ENCODE measurements around the gene CCDC50.

Gene CCDC50

DNA sequence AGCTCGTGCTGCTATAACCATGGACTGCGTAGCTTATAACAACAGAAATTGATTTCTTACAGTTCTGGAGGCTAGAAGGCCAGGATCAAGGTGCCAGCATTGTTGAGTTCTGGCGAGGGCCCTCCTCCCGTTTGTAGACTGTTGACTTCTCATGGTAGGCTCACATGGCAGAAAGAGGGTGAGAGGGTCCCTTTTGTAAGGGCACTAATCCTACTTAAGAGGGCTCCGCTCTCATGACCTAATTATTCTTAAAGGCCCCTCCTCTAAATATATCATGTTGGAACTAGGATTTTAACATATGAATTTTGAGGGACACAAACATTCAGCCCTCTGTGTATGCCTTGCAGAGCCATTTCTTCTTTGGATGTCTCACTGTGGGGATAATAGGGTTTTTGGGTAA, 103.0 kb downstream of the CCDC50 start:
- DNase-seq: no peak

DNA sequence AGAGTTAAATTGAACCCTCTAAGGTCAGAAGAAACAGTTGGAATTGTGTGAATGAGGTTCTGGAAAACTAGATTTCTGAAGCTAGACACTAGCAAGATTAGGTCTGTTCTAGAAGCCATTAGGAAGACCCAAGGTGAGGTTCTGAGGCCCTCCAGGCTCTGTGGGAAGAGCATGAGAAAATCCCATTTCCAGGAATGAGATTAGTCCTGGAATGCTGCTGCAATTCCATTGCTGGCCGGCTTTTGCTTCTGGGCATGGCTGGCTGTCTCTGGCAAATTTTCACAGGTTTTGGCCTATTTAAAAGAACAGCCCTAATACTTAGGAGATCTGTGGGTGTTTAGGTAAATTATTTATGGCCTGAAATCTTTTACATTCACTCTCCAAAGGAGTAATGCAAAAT, 104.8 kb downstream of the CCDC50 start:
- no peak for DNase-seq

- DNase-seq: no peak
Measured at GRCh38 chr3:191435981-191436380, 106.8 kb downstream of the CCDC50 start.

- DNase-seq: no peak
Measured at GRCh38 chr3:191438150-191438814, 109.1 kb downstream of the CCDC50 start.

- DNase-seq: no peak
Measured at GRCh38 chr3:191440532-191440931, 111.3 kb downstream of the CCDC50 start.

DNA sequence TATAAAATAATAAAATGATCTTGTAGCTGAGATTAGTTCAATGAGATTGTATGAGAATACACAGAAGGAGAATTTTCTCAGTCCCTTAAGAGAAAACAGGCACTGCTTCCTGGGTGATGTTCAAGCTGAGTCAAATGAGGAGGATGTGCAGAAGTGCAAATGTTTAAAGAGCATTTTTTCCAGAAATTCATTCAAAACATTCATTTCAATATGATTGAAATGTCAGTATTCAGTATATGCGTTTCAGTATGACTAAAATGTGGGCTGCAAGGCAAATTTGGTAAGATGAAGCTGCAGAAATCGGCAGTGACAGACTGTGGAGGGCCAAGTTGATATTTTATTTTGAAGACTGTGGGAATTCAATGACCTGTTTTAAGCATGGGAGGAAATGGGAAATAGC, 112.5 kb downstream of the CCDC50 start:
- no peak for DNase-seq

DNA sequence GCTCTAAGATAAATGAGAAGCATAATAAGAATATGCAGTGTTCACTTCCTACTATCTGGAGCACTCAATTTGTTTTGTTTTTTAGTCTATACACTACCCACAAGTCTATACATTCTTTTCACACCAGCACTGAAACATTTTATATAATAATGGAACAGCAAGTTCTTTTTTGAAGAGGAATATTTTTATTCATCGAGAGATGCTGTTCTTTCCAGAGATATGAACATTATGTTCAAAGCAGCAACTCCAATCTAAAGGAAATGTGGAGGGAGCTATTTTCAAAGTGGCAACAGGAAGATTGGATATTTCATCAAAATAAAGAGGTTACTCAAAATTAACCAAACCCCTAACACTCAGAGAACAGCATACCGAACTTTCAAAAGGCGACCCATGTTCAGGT, 115.4 kb downstream of the CCDC50 start:
- no peak for DNase-seq

Data from stimulated activated CD4-positive, alpha-beta T cell treated with anti-CD3 and anti-CD28 coated beads, Interleukin-4, amount 100 ng/mL, for 24 hours (primary cell).